PC-3 (cell line): ENCODE measurements around the gene NACAD. TPM values are rescaled to one million over a fixed set of nuclear protein-coding genes. Genes with fewer than 3 reads are reported as not detected.

Experiments
- ATAC-seq: fragments of 200-7000 bp; cut with Tn5 transposase; 2 replicates; pipeline ENCODE4 v1.9.1; 2020; ENCODE audit warnings: mild to moderate bottlenecking, moderate library complexity
- BruUV-seq: library from RNA; stranded (reverse); fragments of 400-500 nt; replicated peaks from 2 replicates; lab custom pipeline; 2021; lab: Mats Ljungman, UMichigan
- CTCF ChIA-PET: fragments of 300-600 bp; sonication (Branson Sonifier 250); formaldehyde crosslinking; loops from one replicate; lab custom pipeline; 2022; ENCODE audit warnings: antibody characterized with exemption; lab: Charles Lee
- POLR2A ChIA-PET: fragments of 300-600 bp; sonication (Branson Sonifier 250); formaldehyde crosslinking; loops from one replicate; lab custom pipeline; 2022; ENCODE audit warnings: antibody characterized with exemption; ENCODE audit not compliant: unreplicated experiment; lab: Charles Lee
- DNase-seq: peaks from one replicate; pipeline ENCODE4 v3.0.0-alpha.2; 2015
- H2AFZ ChIP-seq: fragments of 300-600 bp; sonication (generic); 2 replicates; pipeline ENCODE4 v1.6.0; 2016; ENCODE audit warnings: antibody characterized with exemption, low read length
- H3F3A ChIP-seq: fragments of 300-600 bp; sonication (generic); one replicate; pipeline ENCODE4 v1.6.0; 2017; ENCODE audit warnings: antibody characterized with exemption, low read length, control low read depth, mild to moderate bottlenecking; ENCODE audit not compliant: unreplicated experiment
- H3K27ac ChIP-seq: fragments of 300-600 bp; sonication (generic); 2 replicates; pipeline ENCODE4 v1.5.1; 2016; ENCODE audit warnings: mild to moderate bottlenecking, low read length
- H3K27me3 ChIP-seq: fragments of 300-600 bp; sonication (generic); 2 replicates; pipeline ENCODE4 v1.6.1; 2016; ENCODE audit warnings: low read length, mixed read lengths
- H3K36me3 ChIP-seq: fragments of 300-600 bp; sonication (generic); 2 replicates; pipeline ENCODE4 v1.6.1; 2016; ENCODE audit warnings: low read depth, mixed run types, low read length, mixed read lengths
- H3K4me1 ChIP-seq: fragments of 300-600 bp; sonication (generic); 2 replicates; pipeline ENCODE4 v1.5.1; 2016; ENCODE audit warnings: low read length; ENCODE audit not compliant: insufficient read depth
- H3K4me2 ChIP-seq: fragments of 300-600 bp; sonication (generic); 2 replicates; pipeline ENCODE4 v1.6.0; 2016; ENCODE audit warnings: low read length
- H3K4me3 ChIP-seq: fragments of 300-600 bp; sonication (generic); 2 replicates; pipeline ENCODE4 v1.5.1; 2016; ENCODE audit warnings: mild to moderate bottlenecking, low read length, mixed read lengths
- H3K79me2 ChIP-seq: fragments of 300-600 bp; sonication (generic); 2 replicates; pipeline ENCODE4 v1.6.1; 2017; ENCODE audit warnings: low read length, mixed read lengths
- H3K9ac ChIP-seq: fragments of 300-600 bp; sonication (generic); 2 replicates; pipeline ENCODE4 v1.6.0; 2016; ENCODE audit warnings: mild to moderate bottlenecking, low read length
- H3K9me2 ChIP-seq: fragments of 300-600 bp; sonication (generic); replicated peaks from 2 replicates; pipeline ENCODE4 v1.6.1; 2016; ENCODE audit warnings: mixed run types, low read length, mixed read lengths
- H3K9me3 ChIP-seq: fragments of 300-600 bp; sonication (generic); 2 replicates; pipeline ENCODE4 v1.6.1; 2016; ENCODE audit warnings: low read length, mixed read lengths
- H4K20me1 ChIP-seq: fragments of 300-600 bp; sonication (generic); 2 replicates; pipeline ENCODE4 v1.6.1; 2016; ENCODE audit warnings: low read length, mixed read lengths
- CTCF ChIP-seq: fragments of 300-600 bp; sonication (generic); conservative IDR thresholded peaks from 2 replicates; pipeline ENCODE4 v1.5.1; 2017; ENCODE audit warnings: antibody characterized with exemption, low read depth, mild to moderate bottlenecking, low read length
- EZH2 ChIP-seq: fragments of 300-600 bp; sonication (generic); IDR thresholded peaks from one replicate; pipeline ENCODE4 v1.6.1; 2017; ENCODE audit warnings: antibody characterized with exemption, mild to moderate bottlenecking, low read length; ENCODE audit not compliant: unreplicated experiment
- EZH2phosphoT487 ChIP-seq: fragments of 300-600 bp; sonication (generic); IDR thresholded peaks from 2 replicates; pipeline ENCODE4 v1.6.1; 2018; ENCODE audit warnings: mild to moderate bottlenecking, antibody characterized with exemption, low read length, borderline replicate concordance
- intact Hi-C: fragments of 100-400 bp; cut with micrococcal nuclease; formaldehyde crosslinking; loops from 2 replicates; pipeline ENCODE4 v1.9.0; 2023
- total RNA-seq: library from RNA; depleted of rRNA; stranded (reverse); fragments of >200 nt; gene quantifications from 2 replicates; pipeline ENCODE4 v1.2.3, GENCODE V29; 2014

Gene NACAD
- total RNA-seq, 1 experiment from 2014 or later = 0.26 TPM

- Histone ChIP-seq H3K9me3 (no peaks in the 10 kb centered on the region), H3K36me3 (peaks cover 3% of the 10 kb centered on the region; the same call in 1 of the 2 replicates), H3K9ac (no peak overlapping the region), H3K4me2 (no peak overlapping the region), H3K4me1 (no peaks in the 10 kb centered on the region), H4K20me1 (no peaks in the 10 kb centered on the region), H3K27me3 (no peaks in the 10 kb centered on the region), H2AFZ (no peak overlapping the region), H3K4me3 (no peak overlapping the region), H3K9me2 (no peaks in the 10 kb centered on the region), H3K79me2 (no peaks in the 10 kb centered on the region), H3F3A (no peaks in the 10 kb centered on the region), H3K27ac (no peak overlapping the region)
- TF ChIP-seq CTCF (no peak), EZH2 (no peak), EZH2phosphoT487 (no peak)
- intact Hi-C loops = no loop called here
- ATAC-seq = no peak
- DNase-seq = no peak
- ChIA-PET CTCF (no interaction called here), POLR2A (no interaction called here)
- BruUV-seq = no TSS peak
Observed at GRCh38 chr7:45071528-45071927, 17.2 kb downstream of the NACAD start.

DNA sequence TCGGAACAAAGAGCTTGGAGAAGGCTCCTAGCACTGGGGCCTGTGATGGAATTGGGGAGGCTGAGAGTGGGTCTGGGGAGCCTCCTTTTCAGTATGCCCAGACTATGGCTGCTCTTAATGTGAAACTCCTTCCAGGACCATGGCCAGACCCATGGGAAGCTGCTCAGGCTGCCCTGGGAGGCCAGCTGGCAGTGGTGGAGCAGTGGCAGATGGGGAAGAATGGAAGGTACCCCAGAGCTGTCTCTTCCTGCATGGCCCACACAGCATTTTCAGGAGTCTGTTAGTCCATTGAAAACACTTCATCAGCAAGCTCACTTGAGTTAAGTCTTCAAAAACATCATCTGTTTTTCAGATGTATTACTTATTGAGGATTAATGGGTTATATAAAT lies 18.5 kb downstream of the NACAD start:
- ChIA-PET POLR2A (interaction anchor here (0.6 kb wide), 1 partner anchor 21 kb away, joined by 3 read pairs; no protein-coding TSS in a partner anchor), CTCF (no interaction called here)
- TF ChIP-seq EZH2phosphoT487 (no peak), CTCF (no peak), EZH2 (no peak)
- H3K9me2 ChIP-seq = no peaks in the 10 kb centered on the region
- H3K27me3 ChIP-seq = no peaks in the 10 kb centered on the region
- H3K4me3 ChIP-seq = no peak overlapping the region
- no peaks in the 10 kb centered on the region for H4K20me1 ChIP-seq
- no peak overlapping the region for H3K4me2 ChIP-seq
- H2AFZ ChIP-seq = no peak overlapping the region
- intact Hi-C loops = no loop called here
- H3K9ac ChIP-seq = no peak overlapping the region
- H3F3A ChIP-seq = no peaks in the 10 kb centered on the region
- no peaks in the 10 kb centered on the region for H3K79me2 ChIP-seq
- ATAC-seq (no peak), DNase-seq (no peak)
- no peaks in the 10 kb centered on the region for H3K4me1 ChIP-seq
- H3K36me3 ChIP-seq = 0 out of 2 replicates have a peak, but pooled peaks cover 3% of the 10 kb centered on the region
- BruUV-seq = no TSS peak
- H3K9me3 ChIP-seq = no peaks in the 10 kb centered on the region
- H3K27ac ChIP-seq = no peak overlapping the region

DNA sequence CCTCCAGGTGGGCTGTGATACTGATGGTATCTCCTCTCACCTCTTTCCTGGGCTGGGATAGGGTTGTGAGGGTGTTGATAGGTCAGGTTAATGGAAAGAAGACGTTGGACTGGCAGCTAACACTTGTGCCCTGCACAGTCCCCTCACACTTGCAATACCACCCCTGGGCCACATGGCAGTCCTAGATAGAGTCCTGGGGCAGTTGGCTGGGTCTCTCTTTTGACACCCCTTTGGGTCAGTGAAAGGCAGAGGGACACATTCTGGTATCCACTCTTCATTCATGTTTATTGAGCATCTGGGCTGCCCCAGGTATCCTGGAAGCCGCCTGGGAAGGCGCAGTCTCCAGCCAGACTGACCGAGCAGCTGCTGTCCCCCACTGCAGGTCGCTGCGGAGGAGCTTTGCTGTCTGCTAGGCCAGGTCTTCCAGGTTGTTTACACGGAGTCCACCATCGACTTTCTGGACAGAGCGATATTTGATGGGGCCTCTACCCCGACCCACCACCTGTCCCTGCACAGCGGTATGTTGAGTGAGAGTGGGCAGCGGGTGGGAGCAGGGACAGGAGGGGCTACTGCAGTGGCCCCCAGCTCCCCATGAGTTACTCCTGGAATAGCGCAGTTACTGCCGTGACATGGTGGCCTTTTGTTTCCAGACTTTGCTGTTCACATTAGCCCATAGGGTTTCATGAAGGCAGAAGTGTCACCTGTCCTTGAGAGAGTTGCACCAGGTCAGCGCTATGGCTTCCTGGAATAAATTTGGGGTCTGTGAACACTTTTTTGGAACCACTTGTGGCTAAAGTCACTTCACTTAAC lies 19.1 kb downstream of the NACAD start:
- intact Hi-C loops = no loop called here

More for the DNA sequence above, 19.1 kb downstream of the NACAD start:
- POLR2A ChIA-PET = interaction anchor here (0.6 kb wide), 1 partner anchor 21 kb away, joined by 3 read pairs; no protein-coding TSS in a partner anchor
- Histone ChIP-seq H3K9ac (no peak overlapping the region), H3F3A (no peaks in the 10 kb centered on the region), H3K36me3 (0 out of 2 replicates have a peak, but pooled peaks cover 3% of the 10 kb centered on the region), H3K79me2 (no peaks in the 10 kb centered on the region), H3K27ac (no peak overlapping the region), H3K27me3 (no peaks in the 10 kb centered on the region), H3K4me1 (no peaks in the 10 kb centered on the region), H3K9me2 (no peaks in the 10 kb centered on the region), H3K4me2 (no peak overlapping the region), H3K9me3 (no peaks in the 10 kb centered on the region), H3K4me3 (no peak overlapping the region), H4K20me1 (no peaks in the 10 kb centered on the region), H2AFZ (no peak overlapping the region)
- DNase-seq (no peak), ATAC-seq (no peak)
- CTCF ChIA-PET = no interaction called here
- no TSS peak for BruUV-seq
- TF ChIP-seq CTCF (no peak), EZH2phosphoT487 (no peak), EZH2 (no peak)
